Epithelial cell of esophagus (primary cell): ENCODE data around the gene UBAC1.

Experiments
- DNase-seq: peaks from one replicate; pipeline ENCODE4 v3.0.0; 2010; ENCODE audit warnings: low read depth
- H3K4me3 ChIP-seq: 2 replicates; pipeline ENCODE4 v1.5.1; 2011; ENCODE audit warnings: mild to moderate bottlenecking, low read length, control low read depth
- TF ChIP-seq, protein P1 (sequence below): IDR thresholded peaks from 2 replicates; pipeline ENCODE4 v1.5.1; 2011; ENCODE audit warnings: low read depth, mild to moderate bottlenecking, low read length, control low read depth, inconsistent platforms; ENCODE audit not compliant: insufficient read depth; ENCODE audit errors: missing control alignments

The UBAC1 gene

DNA sequence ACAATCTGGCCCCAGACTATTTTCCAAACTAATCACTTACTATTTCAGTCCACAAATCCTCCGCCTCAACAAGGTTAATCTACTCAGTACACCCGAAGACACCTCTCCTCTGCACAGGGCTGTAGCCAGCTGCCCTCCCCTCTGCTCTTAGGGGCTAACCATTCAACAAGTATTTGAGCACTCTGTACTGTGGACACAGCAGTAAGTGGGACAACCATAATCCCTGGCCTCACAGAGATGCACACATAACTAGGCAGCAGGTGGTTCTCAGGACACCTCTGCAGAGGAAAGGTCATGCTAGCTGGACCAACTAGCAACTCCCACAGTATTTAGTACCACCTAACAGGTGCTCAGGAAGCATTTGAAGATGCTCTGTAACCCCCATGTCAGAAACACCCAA lies 59.3 kb downstream of the UBAC1 start:
- TF ChIP-seq, protein P1, sequence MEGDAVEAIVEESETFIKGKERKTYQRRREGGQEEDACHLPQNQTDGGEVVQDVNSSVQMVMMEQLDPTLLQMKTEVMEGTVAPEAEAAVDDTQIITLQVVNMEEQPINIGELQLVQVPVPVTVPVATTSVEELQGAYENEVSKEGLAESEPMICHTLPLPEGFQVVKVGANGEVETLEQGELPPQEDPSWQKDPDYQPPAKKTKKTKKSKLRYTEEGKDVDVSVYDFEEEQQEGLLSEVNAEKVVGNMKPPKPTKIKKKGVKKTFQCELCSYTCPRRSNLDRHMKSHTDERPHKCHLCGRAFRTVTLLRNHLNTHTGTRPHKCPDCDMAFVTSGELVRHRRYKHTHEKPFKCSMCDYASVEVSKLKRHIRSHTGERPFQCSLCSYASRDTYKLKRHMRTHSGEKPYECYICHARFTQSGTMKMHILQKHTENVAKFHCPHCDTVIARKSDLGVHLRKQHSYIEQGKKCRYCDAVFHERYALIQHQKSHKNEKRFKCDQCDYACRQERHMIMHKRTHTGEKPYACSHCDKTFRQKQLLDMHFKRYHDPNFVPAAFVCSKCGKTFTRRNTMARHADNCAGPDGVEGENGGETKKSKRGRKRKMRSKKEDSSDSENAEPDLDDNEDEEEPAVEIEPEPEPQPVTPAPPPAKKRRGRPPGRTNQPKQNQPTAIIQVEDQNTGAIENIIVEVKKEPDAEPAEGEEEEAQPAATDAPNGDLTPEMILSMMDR, result no peak
- H3K4me3 ChIP-seq, result no peak overlapping the region
- DNase-seq, result no peak

DNA sequence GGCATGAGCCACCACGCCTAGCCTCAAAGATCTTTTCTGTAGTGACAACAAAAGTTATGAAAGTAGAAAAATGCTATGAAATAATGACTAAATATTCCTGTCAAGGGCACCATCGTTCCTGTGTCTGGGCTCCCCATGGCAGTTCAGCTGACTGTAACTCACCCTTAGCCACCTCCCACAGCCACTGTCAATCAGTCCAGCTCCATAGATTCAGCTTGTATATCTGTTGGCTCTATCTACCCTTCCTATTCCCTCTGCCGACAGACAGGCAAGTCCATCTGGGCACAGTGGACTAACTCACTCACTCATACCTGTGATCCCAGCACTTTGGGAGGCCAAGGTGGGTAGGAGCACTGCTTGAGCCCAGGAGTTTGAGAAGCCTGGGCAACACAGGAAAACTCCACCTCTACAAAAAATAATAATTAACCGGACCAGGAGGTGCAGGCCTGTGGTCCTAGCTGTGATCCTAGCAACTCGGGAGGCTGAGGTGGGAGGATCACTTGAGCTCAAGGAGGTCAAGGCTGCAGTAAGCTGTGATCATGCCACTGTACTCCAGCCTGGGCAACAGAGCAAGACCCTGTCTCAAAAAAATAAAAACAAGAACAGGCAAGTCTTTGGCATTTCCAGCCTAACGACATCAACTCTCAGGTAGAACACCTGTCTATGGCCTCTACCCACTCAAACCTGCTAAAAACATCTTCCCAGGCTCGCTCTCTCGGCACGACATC lies 60.0 kb downstream of the UBAC1 start:
- TF ChIP-seq, protein P1, result no peak
- no peak for DNase-seq
- H3K4me3 ChIP-seq, result no peak overlapping the region

DNA sequence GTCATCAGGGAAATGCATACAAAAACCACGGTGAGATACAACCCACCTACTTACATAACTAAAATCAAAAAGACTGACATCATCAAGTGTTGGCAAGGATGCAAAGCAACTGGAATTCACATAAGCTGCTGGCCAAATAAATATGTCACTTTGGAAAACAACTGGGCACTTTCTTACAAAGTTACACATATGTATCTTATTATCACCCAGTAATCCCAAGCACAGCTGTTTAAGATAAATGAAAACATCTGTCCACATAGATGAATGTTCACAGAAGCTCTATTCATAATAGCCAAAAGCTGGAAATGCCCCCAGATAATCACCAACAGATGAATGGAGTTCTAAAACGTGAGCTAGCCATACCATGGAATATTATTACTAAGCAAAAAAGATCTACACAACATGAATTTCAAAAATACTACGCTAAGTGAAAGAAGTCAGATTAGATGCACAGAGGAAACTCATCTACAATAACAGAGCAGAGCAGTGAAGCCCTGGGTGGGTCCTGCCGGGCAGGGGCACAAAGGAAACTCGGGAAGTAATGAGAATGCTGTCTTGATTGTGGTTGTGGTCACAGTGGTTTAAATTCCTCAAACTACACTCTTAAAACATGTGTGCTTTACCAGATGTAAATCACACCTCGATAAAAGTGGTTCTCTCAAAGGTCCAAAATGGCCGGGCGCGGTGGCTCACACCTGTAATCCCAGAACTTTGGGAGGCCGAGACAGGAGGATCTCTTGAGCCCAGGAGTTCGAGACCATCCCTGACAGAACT lies 62.4 kb downstream of the UBAC1 start:
- DNase-seq, result no peak
- H3K4me3 ChIP-seq, result no peak overlapping the region
- TF ChIP-seq, protein P1, result no peak

DNA sequence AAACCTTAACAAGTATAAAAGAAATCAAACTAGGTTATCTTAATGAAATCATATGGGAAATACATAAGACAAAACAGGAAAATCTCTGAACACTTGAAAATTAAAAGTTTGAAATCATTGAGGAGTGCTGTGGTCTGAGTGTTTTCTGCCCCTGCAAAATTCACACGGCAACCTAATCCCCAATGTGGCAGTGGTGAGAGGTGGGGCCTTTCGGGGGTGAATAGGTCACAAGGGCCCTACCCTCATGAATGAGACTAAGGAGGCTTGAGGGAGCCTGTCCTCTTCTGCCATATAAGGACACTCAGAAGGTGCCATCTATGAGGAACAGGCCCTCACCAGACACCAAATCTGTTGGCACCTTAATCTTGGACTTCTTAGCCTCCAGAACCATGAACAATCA lies 64.5 kb downstream of the UBAC1 start:
- no peak overlapping the region for H3K4me3 ChIP-seq
- no peak for DNase-seq
- TF ChIP-seq, protein P1, result no peak

DNA sequence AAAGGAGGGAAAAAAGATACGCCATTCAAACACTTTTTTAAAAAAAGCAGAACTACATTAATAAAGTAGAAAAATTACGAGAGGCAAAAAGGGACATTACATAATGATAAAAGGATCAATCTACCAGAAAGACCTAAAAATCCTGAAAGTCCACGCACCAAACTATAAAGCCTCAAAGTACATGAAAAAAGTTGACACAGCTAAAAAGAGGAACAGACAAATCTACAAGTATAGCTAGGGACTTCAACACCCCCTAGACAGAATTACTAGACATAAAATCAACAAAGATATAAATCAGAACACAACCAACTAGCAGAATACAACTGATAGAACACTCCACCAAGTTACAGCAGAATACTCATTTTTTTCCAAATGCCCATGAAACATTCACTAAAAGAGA lies 65.0 kb downstream of the UBAC1 start:
- no peak overlapping the region for H3K4me3 ChIP-seq
- TF ChIP-seq, protein P1, result no peak
- no peak for DNase-seq

DNA sequence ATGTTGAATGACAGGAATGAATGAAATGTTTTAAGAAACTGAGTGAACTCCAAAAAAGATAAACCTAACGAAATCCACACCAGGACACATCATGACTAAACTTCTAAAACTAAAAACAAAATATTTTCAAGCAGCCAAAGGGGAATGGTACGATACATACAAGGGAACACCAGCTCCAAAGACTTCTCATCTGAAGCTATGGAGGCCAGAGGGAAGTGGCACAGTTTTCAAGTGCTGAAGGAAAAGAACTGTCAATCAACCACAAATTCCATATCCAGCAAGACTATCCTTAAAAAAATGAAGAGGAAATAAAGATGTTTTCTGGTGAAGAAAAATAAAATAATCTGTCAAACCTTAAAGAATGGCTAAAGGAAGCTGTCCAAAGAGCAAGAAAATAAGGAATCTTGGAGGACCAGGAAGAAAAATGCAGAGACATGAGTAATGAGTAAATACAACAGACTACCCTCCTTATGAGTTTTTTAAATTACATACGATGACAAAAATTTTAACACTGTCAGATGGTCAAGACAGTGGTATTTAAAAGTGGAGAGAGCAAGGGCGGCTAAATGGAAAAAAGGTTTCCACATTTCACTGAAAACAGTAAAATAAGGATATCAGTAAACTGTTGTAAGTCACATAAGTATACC lies 65.8 kb downstream of the UBAC1 start:
- DNase-seq, result no peak
- H3K4me3 ChIP-seq, result no peak overlapping the region
- TF ChIP-seq, protein P1, result no peak
